ENCODE measurements around the gene GPR156. TPM values are rescaled to one million over a fixed set of nuclear protein-coding genes. Genes with fewer than 3 reads are reported as not detected.

Gene GPR156
- total and polyA plus RNA-seq, 3 donors from 2014 or later, result 5.5 to 12.7 (median 7.3) TPM

DNA sequence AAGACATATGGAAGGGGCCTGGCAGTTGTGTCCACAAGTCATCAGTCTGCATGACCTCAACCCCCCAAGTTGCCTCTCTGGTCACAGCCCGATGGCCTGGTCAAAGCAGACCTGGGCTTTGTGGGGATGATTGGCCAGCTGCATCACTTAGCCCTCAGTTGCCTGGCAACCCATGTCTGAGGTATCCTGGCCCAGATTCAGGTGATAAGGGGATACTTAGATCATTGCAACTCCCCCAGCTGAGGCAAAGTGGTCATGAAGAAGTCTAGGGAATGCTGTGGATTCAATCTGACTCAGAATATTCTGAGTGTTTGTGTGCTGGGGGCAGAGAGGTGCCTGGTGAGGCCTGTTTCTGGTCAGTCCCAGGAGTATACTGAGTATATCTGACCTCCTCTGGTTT lies 5.0 kb downstream of the GPR156 start:
- no peaks in the 10 kb centered on the region for H3K4me1 ChIP-seq
- TF ChIP-seq, protein P1, sequence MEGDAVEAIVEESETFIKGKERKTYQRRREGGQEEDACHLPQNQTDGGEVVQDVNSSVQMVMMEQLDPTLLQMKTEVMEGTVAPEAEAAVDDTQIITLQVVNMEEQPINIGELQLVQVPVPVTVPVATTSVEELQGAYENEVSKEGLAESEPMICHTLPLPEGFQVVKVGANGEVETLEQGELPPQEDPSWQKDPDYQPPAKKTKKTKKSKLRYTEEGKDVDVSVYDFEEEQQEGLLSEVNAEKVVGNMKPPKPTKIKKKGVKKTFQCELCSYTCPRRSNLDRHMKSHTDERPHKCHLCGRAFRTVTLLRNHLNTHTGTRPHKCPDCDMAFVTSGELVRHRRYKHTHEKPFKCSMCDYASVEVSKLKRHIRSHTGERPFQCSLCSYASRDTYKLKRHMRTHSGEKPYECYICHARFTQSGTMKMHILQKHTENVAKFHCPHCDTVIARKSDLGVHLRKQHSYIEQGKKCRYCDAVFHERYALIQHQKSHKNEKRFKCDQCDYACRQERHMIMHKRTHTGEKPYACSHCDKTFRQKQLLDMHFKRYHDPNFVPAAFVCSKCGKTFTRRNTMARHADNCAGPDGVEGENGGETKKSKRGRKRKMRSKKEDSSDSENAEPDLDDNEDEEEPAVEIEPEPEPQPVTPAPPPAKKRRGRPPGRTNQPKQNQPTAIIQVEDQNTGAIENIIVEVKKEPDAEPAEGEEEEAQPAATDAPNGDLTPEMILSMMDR (IDR thresholded peaks at IDR 0.05), result no peak
- TF ChIP-seq POLR2A (IDR thresholded peaks at IDR 0.05), result no peak

DNA sequence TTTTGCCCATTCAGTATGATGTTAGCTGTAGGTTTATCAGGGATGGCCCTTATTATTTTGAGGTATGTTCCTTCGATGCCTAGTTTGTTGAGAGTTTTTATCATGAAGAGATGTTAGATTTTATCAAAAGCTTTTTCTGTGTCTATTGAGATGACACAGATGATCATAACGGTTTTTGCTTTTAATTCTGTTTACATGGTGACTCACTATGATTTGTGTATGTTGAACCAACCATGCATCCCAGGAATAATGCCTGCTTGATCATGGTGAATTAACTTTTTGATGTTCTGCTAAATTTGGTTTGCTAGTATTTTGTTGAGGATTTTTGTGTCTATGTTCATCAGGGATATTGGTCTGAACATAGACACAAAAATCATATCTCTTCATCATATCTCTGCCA lies 8.3 kb downstream of the GPR156 start:
- Histone ChIP-seq H3K36me3 (ENCODE audit: low read depth, missing control alignments) (no peaks in the 10 kb centered on the region), H3K27me3 (no peaks in the 10 kb centered on the region), H3K4me1 (no peaks in the 10 kb centered on the region), H3K27ac (no peak overlapping the region), H3K4me3 (no peak overlapping the region), H3K9me3 (no peaks in the 10 kb centered on the region)
- no peak for DNase-seq
- WGBS, 2 donors, result 90 to 91% methylated on average over 2 of the region's 2 CpGs
- no peak for TF ChIP-seq POLR2A (IDR thresholded peaks at IDR 0.05)
- TF ChIP-seq, protein P1 (IDR thresholded peaks at IDR 0.05), result no peak
- intact Hi-C loops (cut with DNase I; ENCODE audit: low total_unique reads), result no loop called here

More for the DNA sequence above, 5.0 kb downstream of the GPR156 start:
- H3K36me3 ChIP-seq (ENCODE audit: low read depth, missing control alignments), result no peaks in the 10 kb centered on the region
- WGBS, 2 donors, result 88 to 96% methylated on average over 1 of the region's 1 CpG
- H3K27me3 ChIP-seq, result no peaks in the 10 kb centered on the region
- H3K27ac ChIP-seq, result no peak overlapping the region
- DNase-seq, result no peak
- intact Hi-C loops (cut with DNase I; ENCODE audit: low total_unique reads), result no loop called here
- H3K4me3 ChIP-seq, result no peak overlapping the region
- H3K9me3 ChIP-seq, result no peaks in the 10 kb centered on the region

DNA sequence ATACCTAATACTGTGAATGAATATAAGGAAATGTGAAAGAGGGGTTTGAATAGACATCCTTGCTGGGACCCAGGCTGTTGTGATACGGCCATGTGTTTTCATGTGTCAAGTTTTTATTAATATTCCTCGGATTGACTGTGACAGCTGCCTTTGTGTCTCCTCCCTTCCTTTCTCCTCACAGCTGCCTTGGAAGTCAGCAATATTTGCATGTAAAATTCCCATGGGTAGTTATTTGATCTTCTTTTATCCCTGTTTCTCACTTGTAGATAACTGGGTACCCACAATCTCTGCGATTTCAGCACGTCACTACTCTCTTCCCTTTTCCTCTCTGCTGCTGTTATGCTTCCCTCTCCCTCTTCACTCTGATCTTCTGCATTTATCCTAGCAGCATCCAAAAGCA lies 9.4 kb downstream of the GPR156 start:
- Histone ChIP-seq H3K27me3 (no peaks in the 10 kb centered on the region), H3K27ac (no peak overlapping the region), H3K36me3 (ENCODE audit: low read depth, missing control alignments) (no peaks in the 10 kb centered on the region), H3K4me1 (no peaks in the 10 kb centered on the region), H3K9me3 (no peaks in the 10 kb centered on the region), H3K4me3 (no peak overlapping the region)
- no peak for DNase-seq
- WGBS, 2 donors, result 64 to 66% methylated on average over 4 of the region's 4 CpGs
- intact Hi-C loops (cut with DNase I; ENCODE audit: low total_unique reads), result no loop called here
- no peak for TF ChIP-seq POLR2A (IDR thresholded peaks at IDR 0.05)
- TF ChIP-seq, protein P1 (IDR thresholded peaks at IDR 0.05), result no peak

DNA sequence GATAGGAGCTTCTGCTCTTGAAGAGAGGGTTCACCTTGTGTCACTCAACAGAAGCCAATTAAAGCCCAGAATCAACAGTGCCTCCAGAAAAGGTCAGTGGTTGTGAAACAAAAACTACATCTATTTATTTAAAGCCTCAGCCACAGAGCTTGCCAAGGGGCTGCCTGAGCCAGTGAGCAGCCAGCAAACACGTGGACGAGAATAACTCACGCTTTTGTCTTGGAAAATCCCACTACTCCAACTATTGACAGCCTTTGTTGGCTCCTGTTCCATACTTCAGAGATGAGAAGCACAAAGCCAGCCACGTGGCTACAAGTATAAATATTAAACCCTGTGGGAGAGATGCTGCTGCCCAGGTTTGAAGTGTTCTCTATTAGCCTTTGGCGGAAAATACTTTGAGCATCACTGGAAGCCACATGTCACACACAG lies 10.3 kb downstream of the GPR156 start:
- no peaks in the 10 kb centered on the region for H3K36me3 ChIP-seq (ENCODE audit: low read depth, missing control alignments)
- no peak overlapping the region for H3K27ac ChIP-seq
- intact Hi-C loops (cut with DNase I; ENCODE audit: low total_unique reads), result no loop called here
- DNase-seq, result no peak
- TF ChIP-seq, protein P1 (IDR thresholded peaks at IDR 0.05), result no peak
- no peak for TF ChIP-seq POLR2A (IDR thresholded peaks at IDR 0.05)
- no peaks in the 10 kb centered on the region for H3K9me3 ChIP-seq
- no peaks in the 10 kb centered on the region for H3K4me1 ChIP-seq
- 68 to 75% methylated on average over 5 of the region's 5 CpGs for WGBS, 2 donors
- H3K27me3 ChIP-seq, result no peaks in the 10 kb centered on the region
- H3K4me3 ChIP-seq, result no peak overlapping the region

DNA sequence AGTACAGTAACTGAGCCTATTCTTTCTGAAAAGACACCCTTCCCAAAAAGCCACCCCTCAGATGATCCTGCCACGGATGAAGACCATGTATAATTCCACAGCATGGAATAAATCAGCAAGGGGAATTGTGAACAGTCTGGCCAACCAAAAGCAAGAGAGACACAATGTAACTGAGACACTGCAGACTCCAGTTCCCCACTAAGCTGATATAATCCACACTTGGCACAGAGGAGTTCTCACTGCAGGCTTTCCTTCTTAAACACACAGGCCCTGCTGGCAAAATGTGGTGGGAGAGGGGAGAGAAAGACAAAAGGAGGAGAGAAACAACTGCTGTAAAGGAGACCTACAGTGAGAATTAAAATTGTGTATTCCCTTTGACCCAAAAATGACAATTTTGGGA lies 12.7 kb downstream of the GPR156 start:
- Histone ChIP-seq H3K27ac (no peak overlapping the region), H3K27me3 (no peaks in the 10 kb centered on the region), H3K4me3 (no peak overlapping the region), H3K36me3 (ENCODE audit: low read depth, missing control alignments) (no peaks in the 10 kb centered on the region), H3K4me1 (no peaks in the 10 kb centered on the region), H3K9me3 (no peaks in the 10 kb centered on the region)
- no peak for DNase-seq
- no peak for TF ChIP-seq POLR2A (IDR thresholded peaks at IDR 0.05)
- TF ChIP-seq, protein P1 (IDR thresholded peaks at IDR 0.05), result no peak
- 73 to 79% methylated on average over 1 of the region's 1 CpG for WGBS, 2 donors
- intact Hi-C loops (cut with DNase I; ENCODE audit: low total_unique reads), result no loop called here

All from testis (tissue), 3 donors.